GM19025 (cell line): ENCODE measurements around the gene CISTR.
"Not testable (repeated sequence)": the region's sequence is repeated elsewhere in the genome, so short reads cannot be mapped to it uniquely, and the experiment has no call there.

Experiments
- ATAC-seq: cut with Tn5 transposase; IDR thresholded peaks from one replicate; pipeline ENCODE4 v1.9.1; 2021; ENCODE audit warnings: mild to moderate bottlenecking, low read depth, moderate library complexity; ENCODE audit not compliant: unreplicated experiment

The CISTR gene

DNA sequence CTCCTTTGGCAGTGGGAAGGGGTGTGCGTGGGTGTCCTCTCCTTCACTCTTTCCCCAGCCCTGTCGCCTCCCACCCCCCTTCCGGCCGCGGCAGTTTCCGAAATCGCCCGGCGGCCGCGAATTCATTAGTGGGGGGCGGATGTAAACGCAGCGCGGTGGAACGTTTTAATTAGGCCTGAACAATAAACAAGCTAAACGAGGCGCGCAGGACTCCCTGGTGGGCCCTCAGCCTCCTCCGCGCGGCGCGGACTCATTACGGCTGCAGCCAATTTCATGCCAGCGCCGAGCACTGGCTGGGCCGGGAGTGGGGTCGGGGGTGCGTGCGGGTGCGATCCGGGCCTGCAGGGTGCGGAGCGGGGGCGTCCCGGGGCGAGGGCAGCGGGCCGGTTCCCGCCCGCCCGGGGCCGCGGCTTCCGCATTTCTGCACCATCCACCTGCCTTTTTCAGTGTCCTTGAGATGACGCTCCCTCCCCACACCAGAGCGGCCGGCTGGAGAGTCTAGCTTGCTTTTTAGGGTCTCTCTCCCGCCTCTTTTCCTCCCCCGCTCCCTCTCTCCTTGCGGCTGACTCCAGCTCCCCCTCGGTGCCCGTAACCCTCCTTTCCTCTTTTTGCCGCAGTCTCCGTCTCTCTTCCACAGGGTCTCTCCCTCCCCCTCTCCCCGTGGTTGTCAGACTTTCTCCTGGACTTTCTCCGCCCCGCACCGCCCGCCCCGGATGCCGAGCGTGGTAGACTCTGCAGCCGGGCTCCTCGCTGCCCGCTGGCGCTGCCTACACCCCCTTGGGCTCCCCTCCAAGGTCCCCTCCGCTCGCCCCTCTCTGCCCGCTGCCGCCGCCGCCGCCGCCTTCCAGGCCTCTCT, at the start of gene CISTR:
TSS of gene CISTR (minus strand) at position 644 of the 856 bp plus-strand sequence.
- ATAC-seq, result no peak

DNA sequence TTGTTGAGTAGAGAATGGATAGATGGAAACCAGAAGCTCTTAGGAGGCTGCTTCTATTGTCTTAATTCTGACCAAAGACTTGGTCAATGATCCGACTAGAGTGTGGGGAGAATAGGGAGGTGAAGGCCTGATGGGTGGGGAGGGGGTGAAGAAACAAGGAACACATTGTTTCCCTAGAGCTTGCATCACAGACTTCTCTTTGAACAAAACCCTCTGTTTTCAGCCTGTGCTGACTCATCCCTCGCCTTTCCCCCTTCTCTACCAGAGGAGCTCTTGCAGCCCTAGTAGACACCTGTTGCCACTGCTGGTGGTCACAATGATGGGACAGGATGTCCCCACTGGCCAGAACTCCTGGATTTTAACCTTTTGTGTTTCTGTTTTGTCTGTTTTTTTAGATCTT, 46.8 kb upstream of the CISTR start:
- ATAC-seq, result no peak

DNA sequence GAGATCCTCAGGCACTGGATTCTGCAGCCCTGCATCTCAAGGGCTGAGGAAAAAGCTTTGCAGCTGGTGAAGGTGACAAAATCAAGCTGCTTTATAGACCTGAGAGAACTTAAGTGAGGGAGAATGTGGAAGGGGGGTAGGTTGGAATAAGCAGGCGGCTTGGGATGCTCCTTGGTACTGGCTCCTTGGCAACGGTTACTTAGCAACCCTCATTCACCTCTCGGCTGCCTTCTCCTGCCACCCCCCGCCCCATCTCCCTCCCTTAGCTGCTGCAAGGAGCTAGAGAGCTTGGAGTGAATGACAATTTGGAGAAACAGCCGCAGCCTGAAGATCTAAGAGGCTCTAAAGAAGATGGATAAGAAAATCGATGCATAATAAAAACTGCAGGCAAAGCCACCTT, 44.1 kb upstream of the CISTR start:
- no peak for ATAC-seq

DNA sequence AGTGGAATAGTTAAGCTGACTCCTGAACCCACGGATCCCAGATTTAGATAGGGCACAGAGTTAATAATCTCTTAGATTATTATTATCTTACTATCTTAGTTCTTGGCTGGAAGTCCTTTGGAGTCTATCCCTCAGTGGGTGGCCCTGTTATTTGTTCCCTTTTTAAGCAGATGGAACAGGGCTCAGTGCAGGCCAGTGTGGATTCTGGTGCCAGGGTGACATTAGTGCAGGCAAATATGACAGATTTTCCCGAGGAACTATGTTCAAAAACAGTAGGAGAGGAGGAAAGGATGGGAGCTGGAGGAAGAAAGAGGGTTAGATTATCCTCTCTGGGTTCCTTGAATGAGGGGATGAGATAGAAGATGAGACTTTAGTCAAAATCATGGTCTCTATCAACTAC, 41.4 kb upstream of the CISTR start:
- no peak for ATAC-seq

DNA sequence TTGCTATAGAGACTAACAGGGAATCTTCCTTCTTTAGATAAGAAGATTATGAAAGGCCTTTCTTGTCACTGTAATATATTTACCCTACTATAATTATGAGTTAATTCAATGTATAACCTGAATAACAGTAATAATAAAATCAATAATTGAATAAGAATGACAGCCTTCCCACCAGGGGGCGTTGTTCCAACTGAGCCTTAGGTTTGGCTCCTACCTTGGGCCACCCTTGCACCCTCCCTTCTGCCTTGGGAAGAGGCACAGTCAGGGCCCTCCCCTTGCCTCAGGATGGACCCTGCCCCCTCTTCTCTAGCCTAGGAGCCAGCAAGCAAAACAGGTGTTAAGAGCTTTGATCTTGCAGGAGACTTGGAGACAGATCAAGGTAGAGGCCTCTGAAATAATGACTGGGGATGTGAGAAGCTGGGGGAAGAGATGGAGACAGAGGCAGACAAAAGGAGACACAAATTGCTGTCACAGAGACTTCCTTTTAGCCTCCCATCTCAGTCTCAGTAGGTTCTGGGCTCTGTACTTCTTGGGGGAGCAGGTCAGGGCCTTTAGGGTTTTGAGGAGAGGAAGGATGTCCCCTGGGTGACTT, 40.1 kb upstream of the CISTR start:
- no peak for ATAC-seq

DNA sequence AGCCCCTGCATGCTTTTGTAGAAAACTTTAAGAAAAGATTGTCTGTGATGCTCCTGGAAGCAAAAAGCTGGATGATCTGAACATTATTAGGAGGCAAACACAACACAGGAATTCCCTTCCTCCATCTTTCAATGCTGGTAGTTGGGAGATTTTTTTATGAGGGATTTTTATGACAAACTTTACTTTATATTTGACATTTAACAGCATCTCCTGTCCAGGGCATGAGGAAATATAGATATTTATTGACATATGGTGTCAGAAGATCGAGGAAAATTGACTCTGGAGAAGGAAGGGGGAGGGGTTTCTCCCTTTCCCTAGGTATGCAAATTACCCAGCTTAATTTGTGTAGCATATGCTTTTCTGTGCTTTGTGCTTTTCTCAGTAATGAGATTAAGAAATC, 37.8 kb upstream of the CISTR start:
- ATAC-seq, result no peak

DNA sequence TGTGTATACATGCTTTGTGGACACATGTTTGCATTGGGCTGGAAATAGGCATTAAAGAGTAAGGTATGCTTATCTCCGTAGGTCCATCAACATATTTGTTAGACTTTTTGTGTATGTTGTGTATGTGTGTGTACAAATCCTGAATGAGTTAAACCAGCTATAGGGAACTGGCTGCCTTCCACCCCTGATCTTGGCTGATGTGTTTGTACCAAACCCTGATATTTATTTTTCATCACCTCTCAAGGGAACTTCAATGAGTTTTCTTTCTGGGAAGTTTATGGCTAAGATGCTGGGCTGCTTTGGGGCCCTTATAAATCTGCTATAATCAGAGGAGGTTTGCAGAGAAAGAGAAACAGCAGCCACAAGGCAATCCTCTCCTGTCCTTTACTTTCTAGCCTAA, 37.1 kb upstream of the CISTR start:
- no peak for ATAC-seq

DNA sequence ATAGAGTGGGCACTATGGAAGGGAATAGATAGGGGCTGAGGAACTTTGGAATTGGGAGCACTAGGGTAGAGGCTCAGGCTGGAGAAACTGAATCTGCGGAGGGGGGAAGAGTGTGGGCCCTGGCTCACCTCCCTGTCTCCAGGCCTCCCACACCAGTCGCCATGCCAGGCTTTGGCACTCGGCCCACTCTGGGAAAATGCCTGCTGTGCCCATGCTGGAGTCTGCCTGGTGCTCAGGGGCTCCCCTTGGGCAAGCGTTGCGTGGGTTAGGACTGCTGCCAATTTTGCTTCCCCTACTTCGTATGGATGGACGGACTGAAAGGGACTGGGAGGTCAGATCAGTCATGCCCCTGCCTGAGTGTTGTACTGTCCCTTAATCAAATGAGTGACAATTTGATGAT, 34.6 kb upstream of the CISTR start:
- ATAC-seq, result no peak

DNA sequence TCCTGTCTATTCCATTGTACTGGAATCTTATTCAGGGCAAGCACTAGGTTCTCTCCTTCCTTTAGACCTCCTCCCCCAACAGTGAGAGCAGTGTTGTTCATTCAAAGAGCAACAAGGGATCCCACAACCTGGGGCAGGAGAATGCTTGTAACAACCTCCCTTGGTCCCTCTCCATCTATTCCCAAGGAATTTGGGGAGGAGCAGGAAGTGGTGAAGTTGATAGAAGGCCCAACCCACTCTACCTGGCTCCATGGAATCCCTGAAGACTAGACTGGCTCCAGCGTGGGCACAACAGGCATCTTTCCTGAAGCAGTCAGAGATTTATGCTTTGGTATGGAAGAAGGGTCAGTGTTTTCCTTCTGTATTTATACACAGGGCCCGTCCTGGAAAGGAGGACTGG, 33.4 kb upstream of the CISTR start:
- no peak for ATAC-seq

DNA sequence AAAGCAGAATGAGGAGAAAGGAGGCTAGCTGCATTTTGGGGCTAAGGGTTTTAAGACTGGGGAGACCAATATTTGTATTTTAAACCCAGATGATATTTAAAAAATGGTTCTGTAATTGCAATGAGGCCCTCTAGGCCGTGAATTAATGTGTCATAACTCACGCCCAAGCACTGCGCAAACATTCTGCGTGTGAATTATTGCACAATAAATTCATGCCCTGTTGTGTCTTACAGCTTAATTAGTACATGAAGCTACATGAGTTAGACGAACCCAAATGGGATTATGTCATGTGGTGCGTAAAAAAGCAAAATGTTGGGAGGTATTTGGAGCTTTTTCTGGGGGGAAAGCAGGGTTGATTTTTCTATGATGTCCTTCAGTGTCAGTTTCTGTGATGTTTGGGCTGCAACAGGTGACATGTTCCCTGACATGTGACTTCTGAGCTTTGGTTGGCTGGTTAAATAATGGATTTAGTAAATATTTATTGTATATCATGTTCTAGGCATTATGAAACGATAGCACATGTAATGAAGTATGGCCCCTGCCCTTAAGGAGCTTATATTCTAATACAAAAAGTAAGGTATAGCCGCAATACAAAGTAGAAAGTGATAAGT, 30.4 kb upstream of the CISTR start:
- ATAC-seq, result no peak

DNA sequence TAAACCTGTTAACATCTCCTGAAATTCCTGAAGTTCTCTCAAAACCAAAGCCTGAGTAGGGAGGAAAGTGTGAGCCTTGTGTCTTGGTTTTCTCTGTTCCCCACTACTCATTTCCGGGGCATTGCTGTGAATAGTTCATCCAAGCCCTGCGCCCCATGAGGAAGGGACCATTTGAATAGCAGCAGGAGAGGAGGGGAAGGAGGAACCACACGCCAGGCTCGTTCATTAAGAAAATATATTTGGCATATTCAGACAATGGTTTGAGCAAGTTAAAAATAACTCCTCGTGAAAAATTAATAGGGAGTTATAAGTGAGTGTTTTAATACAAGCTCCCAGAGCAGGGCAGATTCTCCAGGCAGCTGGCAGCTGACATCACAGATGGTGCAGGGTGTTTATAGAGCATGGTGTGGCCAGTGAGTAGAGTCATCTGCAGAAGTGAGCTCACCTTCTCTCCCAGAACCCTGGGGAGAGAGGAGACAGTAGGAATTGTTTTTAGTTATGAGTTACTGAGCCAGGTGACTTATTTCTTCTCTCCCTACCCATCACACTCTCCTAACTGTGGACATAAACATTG, 29.5 kb upstream of the CISTR start:
- no peak for ATAC-seq

DNA sequence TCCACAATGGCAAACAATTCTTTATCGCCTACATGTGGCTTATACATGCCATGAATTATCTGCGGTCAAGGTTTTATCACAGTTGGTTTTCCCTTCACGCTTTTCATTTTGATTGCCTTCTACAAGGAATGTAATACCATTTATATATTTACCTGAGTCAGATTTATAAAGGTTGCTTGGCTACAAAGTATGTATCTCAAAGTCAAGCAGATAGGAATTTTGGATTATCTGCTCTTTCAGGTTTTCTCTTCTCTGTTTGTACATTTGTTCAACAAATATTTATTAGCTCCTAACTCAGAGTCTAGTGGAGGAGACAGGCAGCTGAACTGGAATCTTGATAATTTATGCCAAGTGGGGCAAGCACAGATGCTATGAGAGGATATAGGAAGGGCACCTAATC, 28.5 kb upstream of the CISTR start:
- ATAC-seq, result no peak

DNA sequence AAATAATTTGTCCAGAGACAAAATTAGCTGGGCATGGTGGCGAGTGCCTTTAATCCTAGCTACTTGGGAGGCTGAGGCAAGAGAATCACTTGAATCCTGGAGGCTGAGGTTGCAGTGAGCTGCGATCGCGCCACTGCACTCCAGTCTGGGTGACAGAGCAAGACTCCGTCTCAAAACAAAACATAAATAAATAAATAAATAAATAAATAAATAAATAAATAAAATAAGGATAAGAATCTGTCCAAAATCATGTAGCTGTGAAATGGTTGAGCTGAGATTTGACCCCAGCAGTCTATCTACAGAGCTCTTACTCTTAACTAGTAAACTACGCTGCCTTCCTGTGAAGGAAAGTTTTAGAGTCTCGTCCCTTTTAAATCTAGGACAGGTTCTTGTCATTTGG, 27.9 kb upstream of the CISTR start:
- ATAC-seq, result not testable (repeated sequence)

DNA sequence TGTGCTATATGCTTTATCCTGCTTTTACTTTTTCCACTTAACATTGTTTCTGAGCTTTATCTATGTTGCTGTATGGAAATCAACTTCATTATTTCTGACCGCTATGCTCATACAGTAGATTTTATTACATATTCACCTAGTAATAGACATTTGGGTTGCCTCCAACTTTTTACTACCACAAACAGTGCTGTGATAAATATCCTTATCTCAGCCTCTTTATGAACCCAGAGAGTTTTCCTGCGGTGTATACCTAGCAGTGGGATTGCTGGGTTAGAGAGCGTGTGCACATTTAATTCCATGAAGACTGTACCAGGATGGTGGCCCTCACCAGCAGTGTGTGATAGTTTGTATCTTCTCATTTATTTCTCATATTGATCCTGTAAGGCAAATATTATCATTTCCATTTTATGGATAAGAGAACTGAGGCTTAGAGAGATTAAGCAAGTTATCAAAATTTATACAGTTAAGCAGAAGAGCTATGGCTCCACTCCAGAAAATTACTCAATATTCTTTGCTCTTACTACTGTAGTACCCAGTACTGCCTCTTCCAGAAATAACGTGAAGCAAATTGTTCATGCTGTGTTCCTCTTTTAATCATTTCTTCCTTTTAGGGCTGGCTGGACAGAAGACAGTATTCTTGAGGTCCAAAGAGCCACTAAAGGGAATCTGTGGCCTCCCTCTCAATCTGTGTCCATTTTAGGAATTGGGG, 26.3 kb upstream of the CISTR start:
- ATAC-seq, result no peak

DNA sequence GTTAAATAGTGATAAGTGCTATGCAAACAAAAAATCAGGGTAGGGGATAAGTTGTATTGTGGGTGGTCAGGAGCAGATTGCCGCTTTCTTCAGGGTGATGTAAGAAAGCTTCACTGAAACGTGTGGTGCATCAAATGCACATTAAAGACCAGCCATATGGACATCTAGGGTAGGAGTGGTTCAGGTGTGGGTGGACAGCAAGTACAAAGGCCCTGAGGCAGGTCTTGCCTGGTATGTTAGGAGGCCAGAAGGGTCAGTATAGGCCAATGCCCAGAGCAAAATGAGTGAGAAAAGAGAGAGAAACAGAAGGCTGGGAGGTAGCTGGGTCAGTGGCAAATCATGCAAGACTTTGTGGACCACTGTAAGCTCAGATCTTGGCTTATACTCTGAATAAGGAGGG, 25.6 kb upstream of the CISTR start:
- no peak for ATAC-seq

DNA sequence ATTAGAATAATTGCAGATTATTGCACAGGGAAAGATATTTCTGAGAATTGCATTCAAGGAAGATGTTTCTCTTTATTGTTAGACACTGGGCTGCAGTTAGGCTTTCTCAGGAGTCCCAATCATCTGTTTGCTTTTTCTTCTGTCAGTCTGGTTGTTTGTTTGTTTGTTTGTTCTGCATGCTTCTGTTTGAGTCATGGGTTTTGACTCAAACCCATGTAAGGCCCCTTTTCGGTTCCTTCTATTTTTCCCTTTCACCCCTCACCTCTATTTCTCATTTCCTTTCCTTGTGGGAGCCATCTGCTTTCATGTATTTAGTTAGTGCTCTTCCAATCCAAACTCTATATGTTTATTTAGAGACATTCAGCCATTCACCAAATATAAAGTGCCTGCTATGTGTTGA, 25.1 kb upstream of the CISTR start:
- no peak for ATAC-seq

DNA sequence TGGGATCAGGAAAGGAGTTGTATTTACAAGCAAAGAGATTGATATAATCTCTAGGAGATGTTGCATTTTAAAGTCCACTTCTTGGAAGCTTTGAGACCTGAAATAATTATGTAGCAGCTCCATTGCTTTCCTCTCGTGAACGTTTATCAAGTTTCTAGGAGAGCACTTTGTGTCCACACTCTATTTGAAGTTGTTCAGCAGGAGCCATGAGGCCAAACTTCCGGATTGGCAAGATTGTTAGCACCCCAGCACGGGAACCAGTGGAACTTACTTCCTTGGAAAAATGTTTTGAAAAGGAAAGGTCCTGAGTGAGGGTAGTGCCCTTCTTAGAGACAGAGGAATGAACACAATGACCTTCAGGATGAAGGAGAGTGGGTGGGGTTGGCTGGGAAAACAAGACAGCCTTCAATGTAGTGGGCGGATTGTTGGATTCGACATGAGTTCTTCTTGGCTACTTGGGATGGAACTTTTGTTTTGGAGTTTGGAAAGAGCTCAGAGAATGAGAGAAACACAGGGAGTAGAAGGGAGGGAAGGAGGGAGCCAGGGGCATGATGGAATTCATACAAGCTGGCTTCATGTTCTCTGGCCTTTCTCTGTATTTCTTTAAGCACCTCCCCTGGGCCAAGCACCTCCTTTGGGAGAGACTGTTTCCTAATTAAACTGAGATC, 23.8 kb upstream of the CISTR start:
- ATAC-seq, result no peak

DNA sequence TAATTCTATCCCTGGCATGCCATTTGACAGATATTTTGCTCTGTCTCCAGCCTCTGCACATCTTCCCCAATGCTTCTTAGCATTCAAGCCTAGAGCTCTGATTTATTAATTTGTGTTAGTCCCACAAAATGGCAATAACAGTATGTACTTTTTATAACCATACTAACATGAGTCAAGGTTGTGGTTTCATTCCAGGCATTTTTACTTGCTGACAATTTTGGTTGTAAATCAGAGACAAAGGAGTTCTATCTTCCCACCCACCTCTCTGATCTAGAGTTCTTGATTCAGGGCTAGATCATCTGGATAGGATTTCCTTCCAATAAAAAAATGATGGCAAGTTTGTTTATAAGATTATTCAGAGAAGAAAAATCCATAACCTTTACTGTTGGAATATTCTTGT, 18.5 kb upstream of the CISTR start:
- no peak for ATAC-seq

DNA sequence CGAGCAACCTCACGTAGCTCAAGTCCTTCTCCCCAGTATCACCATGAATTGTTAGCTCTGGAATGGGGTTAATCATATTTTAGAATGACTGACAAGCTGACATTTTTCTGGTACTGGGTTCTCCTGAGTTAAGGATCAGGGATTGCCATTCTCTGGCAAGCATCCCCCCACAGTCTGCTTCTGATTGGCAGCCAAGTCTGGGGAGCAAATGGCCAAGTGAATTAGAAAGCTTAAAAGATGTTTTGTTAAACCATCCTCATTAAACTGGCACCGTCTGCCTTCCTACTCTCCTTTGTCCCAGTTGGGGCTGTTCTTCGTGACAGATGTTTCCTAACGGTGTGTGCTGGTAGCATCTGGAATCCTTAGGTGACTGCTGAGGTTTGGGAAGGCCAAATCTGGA, 17.2 kb upstream of the CISTR start:
- no peak for ATAC-seq

DNA sequence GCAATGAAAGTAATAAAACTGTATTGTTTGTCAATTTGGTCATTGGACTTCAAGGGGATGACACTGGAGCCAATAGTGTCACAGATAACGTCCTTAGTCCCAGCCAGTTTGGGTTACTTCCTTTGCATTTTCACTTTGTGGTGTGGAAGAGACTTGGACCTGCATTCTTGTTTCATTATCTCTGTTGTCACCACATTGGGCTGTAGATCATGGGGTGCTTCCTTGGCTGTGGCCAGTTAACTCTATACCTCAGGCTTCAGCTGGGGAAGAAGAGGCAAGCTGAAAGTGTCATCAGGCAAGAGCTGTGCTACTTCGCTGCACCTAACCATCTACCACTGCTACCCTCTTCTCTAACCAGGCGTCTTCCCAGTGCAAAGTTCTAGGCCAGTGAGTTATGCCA, 15.1 kb upstream of the CISTR start:
- ATAC-seq, result no peak
